ENCODE data around the gene NEDD9.

The NEDD9 gene

GRCh38 chr6:11203306-11204004, 29.0 kb downstream of the NEDD9 start:
- H3K4me3 ChIP-seq (ENCODE audit: low read depth, low read length) = no peak overlapping the region

- H3K4me3 ChIP-seq (ENCODE audit: low read depth, low read length) = no peak overlapping the region
These were observed 29.8 kb downstream of the NEDD9 start for GRCh38 chr6:11202513-11203305.

- no peak overlapping the region for H3K4me3 ChIP-seq (ENCODE audit: low read depth, low read length)
These were observed 30.5 kb downstream of the NEDD9 start for GRCh38 chr6:11201772-11202512.

GRCh38 chr6:11201015-11201414, 31.5 kb downstream of the NEDD9 start:
- no peak overlapping the region for H3K4me3 ChIP-seq (ENCODE audit: low read depth, low read length)

GRCh38 chr6:11200356-11200755, 32.1 kb downstream of the NEDD9 start:
- H3K4me3 ChIP-seq (ENCODE audit: low read depth, low read length) = no peak overlapping the region

- H3K4me3 ChIP-seq (ENCODE audit: low read depth, low read length) = no peak overlapping the region
These were observed 33.5 kb downstream of the NEDD9 start for GRCh38 chr6:11198663-11199603.

GRCh38 chr6:11197850-11198249, 34.6 kb downstream of the NEDD9 start:
- H3K4me3 ChIP-seq (ENCODE audit: low read depth, low read length) = no peak overlapping the region

GRCh38 chr6:11197175-11197536, 35.3 kb downstream of the NEDD9 start:
- H3K4me3 ChIP-seq (ENCODE audit: low read depth, low read length) = no peak overlapping the region

GRCh38 chr6:11196511-11197174, 35.8 kb downstream of the NEDD9 start:
- no peak overlapping the region for H3K4me3 ChIP-seq (ENCODE audit: low read depth, low read length)

- H3K4me3 ChIP-seq (ENCODE audit: low read depth, low read length) = no peak overlapping the region
These were observed 37.9 kb downstream of the NEDD9 start for GRCh38 chr6:11194356-11195218.

- H3K4me3 ChIP-seq (ENCODE audit: low read depth, low read length) = no peak overlapping the region
These were observed 39.0 kb downstream of the NEDD9 start for GRCh38 chr6:11193434-11193833.

GRCh38 chr6:11192167-11192566, 40.3 kb downstream of the NEDD9 start:
- no peak overlapping the region for H3K4me3 ChIP-seq (ENCODE audit: low read depth, low read length)

GRCh38 chr6:11190625-11191245, 41.7 kb downstream of the NEDD9 start:
- H3K4me3 ChIP-seq (ENCODE audit: low read depth, low read length) = no peak overlapping the region

- no peak overlapping the region for H3K4me3 ChIP-seq (ENCODE audit: low read depth, low read length)
These were observed 42.4 kb downstream of the NEDD9 start for GRCh38 chr6:11189865-11190624.

GRCh38 chr6:11188161-11188915, 44.1 kb downstream of the NEDD9 start:
- no peak overlapping the region for H3K4me3 ChIP-seq (ENCODE audit: low read depth, low read length)

GRCh38 chr6:11187301-11187700, 45.2 kb downstream of the NEDD9 start:
- no peak overlapping the region for H3K4me3 ChIP-seq (ENCODE audit: low read depth, low read length)

GRCh38 chr6:11185204-11185842, 47.1 kb downstream of the NEDD9 start:
- H3K4me3 ChIP-seq (ENCODE audit: low read depth, low read length) = no peak overlapping the region

Measured in iPS-11a (cell line).